NCI-H1694 (cell line): Measurements from ENCODE around the gene STARD13.

Experiments used
- DNase-seq: peaks from one replicate; lab custom pipeline; 2025; lab: John Stamatoyannopoulos, UW

The STARD13 gene

DNA sequence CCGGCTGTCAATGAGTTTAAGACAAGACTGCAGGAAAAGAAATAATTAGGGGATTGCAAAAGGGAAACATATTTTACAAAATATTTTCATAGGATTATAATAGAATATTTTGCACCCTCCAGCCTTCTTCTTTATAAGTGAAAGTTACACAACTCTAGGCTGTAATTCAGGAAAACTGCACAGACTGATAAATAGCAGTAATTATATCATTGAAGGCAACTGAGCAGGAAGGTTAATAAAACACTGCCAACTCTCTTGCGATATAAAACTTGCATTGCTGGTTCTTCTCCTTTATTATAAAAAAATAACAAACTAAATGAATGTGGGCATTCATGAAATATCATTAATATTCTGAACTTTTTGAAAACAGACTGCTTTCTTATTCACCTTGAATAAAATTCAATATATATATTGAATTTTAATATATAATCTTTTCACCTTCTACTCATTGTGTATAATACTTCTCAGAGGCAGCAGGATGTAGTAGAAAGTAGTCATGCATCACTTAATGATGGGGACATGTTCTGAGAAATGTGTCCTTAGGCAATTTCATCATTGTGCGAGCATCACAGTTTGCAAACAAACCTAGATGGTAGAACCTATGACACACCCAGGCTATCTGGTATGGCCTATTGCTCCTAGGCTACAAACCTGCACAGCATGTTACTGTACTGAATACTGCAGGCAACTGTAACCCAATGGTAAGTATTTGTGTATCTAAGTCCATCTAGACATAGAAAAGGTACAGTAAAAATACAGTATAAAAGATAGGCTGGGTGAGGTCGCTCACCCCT lies 24.9 kb upstream of the STARD13 start:
- no peak for DNase-seq

DNA sequence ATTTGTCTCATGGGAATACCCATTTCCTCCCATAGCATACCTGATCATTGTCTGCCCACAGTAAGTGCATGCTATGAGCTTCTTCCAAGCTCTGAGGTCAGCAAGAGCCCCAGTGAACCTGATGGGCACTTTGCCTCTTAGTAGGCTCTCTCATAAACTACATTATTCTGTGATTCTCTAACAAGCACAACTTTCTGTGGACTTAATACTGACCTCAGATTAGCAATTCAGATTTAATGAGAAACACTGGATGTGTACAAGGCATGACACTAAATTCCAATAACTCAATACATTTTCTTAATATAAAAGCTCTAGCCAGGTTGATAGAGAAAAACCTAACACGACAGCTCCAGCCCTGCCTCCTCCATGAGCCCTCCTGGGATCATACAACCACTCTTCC lies 23.3 kb upstream of the STARD13 start:
- no peak for DNase-seq

DNA sequence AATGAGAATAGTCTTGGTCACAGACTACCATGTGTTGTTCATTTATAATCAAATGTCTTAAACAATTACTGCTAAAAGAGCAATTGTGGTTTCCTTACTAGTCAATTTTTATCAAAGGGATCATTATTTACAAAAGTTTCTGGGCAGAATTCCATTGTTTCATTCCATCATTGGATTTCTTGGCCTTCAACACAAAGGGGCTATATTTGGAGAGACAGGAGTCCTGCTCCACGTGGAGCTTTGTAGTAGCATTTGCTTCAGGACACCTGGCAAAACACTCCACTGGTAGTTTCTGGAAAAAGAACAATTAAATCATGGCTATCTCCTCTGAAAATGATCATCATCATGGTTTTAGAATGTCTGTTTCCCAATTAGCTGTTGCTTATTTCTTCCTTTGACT lies 22.3 kb upstream of the STARD13 start:
- no peak for DNase-seq

DNA sequence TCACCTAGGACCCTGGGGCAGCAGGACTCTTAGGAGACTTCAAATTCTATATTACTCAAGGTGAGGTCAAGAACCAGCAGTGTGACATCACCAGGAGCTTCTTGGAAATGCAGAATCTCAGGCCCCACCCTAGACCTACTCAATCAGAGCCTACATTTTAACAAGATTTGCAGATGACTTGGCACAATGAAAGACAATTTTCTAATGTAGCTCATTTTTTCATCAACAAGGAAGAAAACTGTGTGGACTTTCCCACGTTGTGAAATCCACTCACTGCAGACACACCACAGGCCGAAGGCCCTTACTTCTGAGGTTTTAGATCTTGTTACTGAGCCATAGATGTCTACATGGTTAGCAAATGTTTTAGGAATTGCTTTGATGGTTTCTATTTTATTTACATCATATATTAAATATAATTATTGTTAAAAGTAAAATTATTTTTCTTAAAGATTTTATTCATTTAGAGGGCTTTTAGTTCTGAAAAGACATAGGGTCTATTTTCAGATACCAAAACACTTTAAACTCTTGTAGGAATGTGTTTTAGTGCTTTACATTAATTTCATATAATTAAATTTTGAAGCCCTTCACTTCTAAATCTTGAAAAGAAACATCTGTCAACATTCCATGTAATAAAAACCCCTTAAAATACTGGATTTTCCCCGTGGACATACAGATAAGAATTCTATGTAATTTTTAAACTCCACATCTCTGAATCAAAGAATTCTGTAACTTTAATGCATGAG lies 18.5 kb upstream of the STARD13 start:
- DNase-seq: no peak

DNA sequence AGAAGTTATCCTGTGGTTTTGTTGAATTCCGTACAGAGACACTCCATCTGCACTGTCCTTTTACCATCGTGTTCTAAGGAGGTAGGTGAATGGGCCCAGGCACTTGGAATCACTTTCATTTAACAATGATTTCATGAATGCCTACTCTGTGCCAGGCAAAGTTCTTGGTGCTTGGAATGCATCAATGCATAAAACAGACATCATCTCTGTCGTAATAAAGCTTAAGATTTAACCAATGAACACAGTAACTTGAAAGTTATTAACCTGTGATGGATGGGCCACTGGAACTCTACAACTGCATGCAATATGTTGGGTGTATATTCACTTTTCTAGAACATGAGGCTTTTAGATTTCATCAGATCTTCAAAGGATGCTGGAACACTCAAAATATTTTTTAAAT lies 14.1 kb upstream of the STARD13 start:
- DNase-seq: no peak

DNA sequence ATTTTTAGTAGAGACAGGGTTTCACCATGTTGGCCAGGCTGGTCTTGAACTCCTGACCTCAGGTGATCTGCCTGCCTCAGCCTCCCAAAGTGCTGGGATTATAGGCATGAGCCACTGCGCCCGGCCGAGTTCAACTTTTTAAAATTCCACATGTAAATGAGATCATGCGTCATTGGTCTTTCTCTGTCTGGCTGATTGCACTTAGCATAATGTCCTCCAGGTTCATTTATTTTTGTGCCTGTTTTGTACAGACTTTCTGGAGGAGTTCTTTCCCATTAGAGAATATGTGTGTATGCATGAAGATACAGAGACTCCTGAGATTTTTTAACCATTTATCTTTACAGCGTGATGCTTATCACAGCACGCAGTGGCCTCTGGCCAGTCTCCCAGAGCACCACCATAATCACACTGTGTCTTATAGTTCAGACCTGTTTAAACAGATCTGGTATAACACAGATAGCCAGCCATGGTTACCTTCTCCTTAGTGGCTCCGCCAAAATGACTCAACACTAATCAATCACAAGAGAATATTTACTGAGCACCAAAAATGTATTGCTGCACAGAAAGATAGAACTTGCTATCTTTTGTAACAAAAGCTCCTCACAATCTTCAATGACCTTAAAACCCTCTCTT lies 11.4 kb upstream of the STARD13 start:
- no peak for DNase-seq

DNA sequence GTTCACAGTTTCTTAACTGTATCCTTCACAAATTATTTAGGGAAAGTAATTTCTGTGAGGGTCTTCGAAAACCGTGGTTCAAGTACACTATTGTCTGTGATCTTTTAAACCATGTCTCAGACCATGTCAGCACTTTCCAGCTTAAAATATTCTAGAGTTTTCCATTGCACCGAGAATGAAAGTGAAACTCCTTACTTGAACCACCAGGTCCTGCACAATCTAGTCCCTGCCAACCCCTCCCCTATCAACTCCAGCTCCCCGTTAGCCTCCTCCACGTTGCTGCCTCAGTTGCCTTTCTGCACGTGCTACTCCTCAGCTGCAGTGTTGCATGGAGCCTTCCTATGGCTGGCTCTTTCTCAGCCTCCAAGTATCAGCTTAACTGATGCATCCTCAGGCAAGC lies 7.2 kb upstream of the STARD13 start:
- DNase-seq: no peak

DNA sequence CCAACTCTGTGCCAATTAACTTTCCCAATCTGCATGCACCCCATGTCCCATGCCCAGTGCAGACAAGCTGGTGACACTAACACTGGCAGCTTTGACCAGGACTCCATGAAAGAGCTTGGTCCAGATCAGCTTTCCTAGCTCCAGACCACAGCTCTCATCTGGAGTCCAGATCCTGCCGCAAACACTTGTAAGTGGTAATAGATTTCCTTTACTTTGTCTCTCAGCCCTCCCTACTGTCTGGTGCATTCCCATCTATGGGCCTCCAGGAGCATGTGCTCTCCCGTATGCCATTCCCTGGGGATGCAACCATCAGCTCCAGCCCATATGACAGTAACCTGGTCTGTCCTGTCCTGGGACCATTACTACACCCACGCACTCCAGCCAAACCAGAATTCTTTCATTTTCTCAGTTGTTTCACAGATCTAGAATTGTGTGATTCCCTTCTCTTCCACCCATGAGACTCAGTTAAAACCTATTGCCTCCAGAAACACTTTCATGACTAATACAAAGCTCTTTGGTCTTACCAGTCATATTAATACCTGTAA lies 4.9 kb upstream of the STARD13 start:
- DNase-seq: no peak

DNA sequence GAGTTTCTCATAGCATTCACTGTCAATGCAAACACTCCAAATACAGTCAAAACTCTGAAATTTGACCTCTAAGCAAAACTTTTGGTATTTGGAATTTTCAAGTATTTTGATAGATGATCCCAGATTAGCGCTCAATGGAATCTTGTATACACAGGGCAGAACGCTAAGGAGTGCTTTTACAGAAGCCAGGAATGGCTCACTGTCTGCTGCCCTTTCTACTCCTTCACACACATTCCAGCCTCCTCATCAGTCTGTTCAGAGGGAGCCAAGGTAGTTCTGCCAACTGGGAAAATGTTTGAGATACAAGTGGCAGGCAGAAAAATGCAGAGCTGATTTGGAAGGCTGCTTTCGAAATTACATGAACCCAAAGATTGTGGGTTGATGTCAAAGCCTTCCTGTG lies 4.4 kb upstream of the STARD13 start:
- DNase-seq: no peak

DNA sequence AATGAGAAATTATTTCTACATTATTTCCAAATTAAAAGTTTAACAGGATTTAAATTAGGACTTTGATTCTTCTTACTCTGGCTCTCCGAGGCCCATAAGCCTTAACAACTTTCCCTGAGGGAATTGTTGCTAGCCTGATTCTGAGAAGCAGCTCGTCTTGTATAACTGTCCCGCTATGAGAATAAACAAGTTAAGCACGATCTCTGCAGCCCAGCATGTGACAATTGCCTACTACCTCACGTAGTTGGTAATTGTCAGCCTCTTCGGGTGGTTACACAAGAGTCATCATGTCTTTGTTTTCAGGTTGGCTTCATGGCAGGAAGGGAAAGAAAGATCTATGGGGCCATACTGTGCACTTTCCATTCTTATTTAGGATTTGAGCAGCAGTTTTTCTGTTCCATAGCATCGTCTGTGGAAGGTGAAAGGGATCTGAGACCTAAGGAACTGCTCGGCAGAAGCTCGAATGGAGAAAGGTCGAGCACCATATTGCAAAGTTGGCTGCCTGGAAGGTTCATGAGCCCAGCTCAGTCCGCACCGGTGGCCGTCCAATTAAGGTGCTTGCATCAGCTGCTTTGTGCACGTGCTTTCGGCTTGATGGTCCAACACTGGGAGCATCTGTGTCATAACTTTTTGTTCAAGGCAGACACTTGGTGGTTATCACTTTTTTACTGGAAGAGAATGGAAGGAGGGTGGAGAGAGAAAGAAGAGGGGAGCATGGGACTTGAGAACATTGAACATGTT lies 1.8 kb upstream of the STARD13 start:
- no peak for DNase-seq

DNA sequence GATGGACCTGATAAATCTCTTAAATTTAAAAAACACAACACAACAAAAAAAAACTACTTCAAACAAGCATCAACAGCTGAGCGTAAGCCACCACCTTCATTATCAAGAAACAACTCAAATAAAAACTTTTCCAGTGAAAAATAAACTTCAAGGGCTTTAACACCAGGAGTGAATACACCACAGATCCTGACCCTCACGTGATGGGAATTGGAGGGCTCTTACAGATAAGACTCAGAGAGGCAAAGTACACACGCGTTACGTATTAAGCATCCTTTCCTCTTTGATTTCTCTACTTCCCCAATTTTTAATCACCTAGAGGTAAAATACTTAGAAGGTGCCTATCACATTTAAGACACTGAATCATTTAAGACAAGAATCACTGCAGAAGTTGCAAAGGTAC lies 573 bp upstream of the STARD13 start:
- no peak for DNase-seq

DNA sequence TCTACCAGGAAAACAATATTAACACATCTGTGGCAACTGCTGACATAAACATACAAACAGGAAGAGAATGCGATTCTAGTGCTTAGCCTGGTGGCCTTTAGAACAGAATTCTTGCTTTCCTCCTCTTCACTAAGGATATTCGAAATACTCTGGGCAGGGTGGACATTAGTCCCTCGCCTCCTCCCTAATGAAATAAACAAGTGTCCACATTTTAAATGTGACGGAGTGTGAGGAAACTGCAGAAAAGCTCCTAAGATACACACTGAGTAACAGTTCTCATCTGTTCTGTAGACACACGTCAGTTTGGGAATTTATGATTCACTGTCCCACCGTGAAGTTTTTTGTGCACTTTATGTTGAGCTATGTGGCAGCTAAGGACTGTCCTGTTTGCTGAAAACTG lies 639 bp downstream of the STARD13 start:
- no peak for DNase-seq

DNA sequence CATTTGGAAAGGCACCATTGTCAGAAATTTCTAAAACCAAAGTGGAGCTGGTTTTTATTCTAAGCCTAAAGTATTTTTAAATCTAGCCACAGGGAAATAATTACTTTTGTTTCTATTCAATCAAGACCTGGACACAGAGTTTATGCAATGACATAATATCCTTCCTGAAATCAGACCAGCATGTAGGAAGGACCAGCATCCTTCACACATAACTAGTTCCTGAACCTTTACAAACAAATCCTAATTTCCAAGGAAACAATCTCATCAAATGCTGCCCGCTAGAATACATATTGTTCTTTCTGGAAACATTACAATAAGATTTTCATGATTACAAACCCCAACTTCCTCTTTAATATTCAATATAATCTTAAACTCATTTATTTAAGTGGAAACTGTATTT lies 1.5 kb downstream of the STARD13 start:
- DNase-seq: no peak

DNA sequence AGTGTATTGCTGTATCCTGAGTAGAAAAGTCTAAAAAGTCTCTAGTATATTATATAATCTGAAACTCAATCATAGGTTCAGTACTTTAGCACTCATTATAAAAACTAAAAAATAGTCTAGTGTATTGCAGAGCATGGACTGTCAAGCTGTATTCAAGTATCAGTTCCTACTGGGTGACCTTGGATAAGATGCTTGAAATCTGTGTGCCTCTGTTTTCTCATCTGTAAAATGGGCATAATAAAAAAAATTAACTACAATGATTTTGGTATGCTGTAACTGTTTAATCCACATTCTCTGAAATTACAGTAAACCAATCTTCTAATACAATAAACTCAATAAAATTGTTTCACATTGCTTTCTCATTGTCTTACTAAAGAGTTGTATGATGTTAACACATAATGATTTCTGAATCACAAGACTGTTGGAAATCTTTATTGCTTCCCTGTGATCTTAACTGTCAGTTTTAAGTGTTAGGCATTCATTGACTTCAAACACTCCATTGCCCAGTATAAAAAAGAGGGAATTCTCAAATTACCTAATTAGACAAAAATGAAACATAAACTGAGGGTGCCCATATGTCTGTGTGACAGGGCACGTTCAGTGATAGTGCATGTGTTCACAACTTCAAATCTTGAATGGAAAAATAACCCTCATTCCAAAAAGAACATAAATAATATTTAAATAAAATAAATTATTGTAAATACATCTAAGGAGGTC lies 2.2 kb downstream of the STARD13 start:
- no peak for DNase-seq

DNA sequence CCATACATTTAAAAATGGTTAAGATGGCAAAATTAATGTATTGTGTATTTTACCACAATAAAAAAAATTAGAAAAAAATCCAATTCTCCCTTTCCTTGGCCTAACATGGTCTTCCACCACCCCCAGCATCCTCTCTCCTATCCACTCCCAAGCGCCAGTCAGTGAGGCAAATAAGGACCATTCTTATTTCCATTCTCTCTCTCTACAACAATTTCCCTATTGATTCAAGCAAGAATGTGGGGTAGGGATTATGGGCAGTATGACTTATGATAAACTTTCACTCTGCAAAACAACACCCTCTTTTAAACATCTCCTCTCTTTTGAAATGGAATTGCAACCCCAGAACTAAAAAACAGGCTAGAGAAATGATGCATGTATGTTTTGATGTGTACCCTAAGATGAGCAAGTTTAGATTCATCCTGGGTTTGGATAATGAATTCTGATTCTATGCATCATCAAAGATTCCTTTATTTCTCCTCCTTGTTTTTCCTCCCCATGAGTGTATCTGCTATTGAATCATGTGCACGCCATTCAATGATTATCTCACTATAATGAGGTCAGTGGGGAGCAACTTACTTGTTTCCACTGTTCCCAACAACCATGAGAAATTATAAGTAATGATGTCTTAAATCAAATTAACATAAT lies 3.5 kb downstream of the STARD13 start:
- DNase-seq: no peak

DNA sequence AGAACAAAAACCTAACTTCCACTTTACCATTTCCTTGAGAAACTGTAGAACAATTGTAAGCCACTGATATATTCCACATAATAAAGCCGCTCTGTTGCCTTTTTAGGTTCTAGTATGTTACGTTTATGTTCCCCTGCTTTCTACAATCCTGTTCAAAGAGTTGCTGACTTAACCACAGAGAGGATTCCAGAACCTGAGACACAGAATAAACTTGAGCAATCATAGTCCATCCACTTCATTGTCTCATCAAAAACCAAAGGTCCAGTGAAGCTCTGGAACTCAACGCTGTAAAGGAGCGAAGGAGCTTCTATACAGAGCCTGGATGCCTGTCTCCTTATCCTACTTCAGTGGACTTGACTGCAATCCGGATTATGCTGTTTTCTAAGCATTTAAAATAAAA lies 4.6 kb downstream of the STARD13 start:
- no peak for DNase-seq

DNA sequence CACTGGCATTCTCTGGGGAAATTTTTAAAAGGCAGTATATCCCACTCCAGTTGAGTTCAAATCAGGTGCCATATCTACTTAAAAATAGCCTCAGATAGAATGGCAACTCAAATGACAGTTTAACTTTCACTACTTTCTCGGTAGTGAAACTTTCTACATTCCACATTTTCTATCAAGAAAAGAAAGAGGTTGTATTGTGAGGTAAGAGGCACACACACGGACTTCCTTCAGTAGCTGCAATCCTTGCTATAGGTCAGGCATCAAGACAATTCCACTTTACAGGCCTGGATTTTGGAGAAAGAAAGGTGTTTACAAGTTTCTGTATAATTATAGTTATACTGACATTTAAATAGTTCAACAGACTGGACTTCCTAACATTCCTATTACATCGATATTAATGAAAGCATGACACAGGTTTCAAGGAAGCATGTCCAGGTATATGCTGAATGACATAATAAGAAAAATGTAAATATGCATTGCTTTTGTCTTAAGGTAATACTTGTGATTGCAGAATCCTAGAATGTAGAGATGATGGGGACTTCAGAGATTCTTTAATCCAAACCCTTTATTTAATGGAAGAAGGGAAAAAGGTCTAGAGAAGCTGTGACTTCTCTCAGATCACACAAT lies 5.2 kb downstream of the STARD13 start:
- no peak for DNase-seq

DNA sequence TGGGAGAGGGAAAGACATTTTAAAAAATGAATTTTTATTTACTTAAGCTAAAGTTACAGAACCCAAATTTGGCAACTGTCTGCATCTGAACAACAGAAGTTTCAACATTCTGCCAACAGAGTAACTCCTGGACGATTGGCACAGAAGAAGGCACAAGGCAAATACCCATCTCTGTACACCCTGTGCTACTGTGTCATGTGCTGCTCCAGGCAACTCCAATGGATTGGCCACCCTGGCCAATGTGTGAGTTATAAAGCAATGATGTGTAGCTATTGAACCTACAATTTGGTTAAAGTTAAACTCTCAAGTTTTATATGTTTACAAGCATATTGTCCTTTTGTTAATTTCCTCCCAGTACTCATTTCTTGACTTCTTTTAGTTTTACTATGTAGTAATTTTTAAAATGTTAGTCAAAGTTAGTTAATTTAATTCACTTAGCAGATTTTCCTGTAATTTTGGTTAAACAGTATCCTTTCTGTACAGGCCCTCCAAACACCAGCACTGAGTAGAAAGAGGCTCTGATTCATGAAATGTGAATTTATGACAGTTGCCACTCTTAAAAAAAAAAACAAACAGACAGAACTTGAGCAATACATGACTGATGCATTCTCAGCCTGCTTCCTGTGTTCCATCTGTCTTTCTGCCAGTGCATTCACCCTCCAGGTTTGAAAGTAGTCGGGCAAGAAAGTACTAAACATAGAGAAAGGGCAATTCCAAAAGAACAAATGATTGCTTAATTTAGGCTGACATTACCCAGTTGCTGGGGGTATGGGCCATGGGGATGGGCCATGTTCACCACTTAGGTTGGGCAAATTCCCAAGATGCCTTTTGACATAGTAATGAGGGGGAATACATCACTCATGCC lies 5.9 kb downstream of the STARD13 start:
- no peak for DNase-seq

DNA sequence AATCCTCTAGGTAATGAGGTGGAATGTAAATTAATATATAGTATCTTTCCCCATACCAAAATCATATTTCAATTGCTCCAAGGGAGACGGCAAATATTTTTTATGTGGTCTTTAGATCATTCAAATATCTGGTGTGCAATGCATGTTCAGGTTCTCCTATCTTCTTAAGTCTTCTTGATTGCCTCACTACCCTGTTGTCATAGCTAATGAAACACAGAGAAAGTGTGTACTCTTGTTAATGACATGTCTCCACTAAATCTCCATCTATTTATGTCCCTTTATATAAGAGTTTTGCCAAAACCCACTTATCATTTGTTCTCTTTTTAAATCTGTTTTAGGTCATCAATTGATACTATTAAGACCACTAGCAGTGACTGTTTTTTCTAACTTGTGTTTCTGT lies 6.6 kb downstream of the STARD13 start:
- DNase-seq: no peak

DNA sequence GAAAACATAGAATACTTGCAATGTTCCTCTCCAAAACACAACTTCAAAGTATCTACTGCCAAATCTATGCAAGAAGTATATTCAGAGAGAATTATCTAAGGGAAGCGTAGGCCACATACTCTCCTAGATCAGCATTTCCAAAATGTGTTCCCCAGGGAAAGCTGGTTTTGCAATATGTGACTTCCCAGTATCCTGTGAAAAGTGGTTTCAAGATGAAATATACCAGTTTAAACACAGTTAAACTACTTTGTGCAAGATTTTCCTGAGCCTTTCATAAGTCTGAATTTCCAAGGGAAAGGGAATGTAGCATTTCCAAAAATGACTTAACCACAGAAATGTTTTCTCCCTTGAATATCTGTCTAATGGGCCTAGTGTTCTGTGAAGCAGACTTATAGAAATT lies 7.6 kb downstream of the STARD13 start:
- DNase-seq: no peak
